RWPE2 (cell line): Measurements from ENCODE around the gene IKBIP.

Experiments
- ATAC-seq: fragments of 200-7000 bp; cut with Tn5 transposase; 3 replicates; pipeline ENCODE4 v1.9.1; 2021; ENCODE audit warnings: low read depth
- DNase-seq: peaks from one replicate; pipeline ENCODE4 v3.0.0-alpha.2; 2020; ENCODE audit warnings: low spot score
- H3K27ac ChIP-seq: fragments of 450-650 bp; 2 replicates; pipeline ENCODE4 v1.5.1; 2017; ENCODE audit warnings: mild to moderate bottlenecking; ENCODE audit not compliant: poor library complexity, severe bottlenecking
- H3K27me3 ChIP-seq: fragments of 250-450 bp; sonication (Bioruptor Pico); 2 replicates; pipeline ENCODE4 v1.5.1; 2021; ENCODE audit warnings: mild to moderate bottlenecking, moderate library complexity; ENCODE audit not compliant: insufficient read depth, poor library complexity, severe bottlenecking
- H3K36me3 ChIP-seq: fragments of 250-450 bp; sonication (Bioruptor Pico); 2 replicates; pipeline ENCODE4 v1.5.1; 2020; ENCODE audit warnings: low read depth, mild to moderate bottlenecking, moderate library complexity
- H3K4me1 ChIP-seq: fragments of 250-450 bp; sonication (Bioruptor Pico); 2 replicates; pipeline ENCODE4 v1.5.1; 2021; ENCODE audit warnings: mild to moderate bottlenecking, moderate library complexity; ENCODE audit not compliant: insufficient read depth, poor library complexity, severe bottlenecking
- H3K4me3 ChIP-seq: fragments of 250-450 bp; sonication (Bioruptor Pico); 2 replicates; pipeline ENCODE4 v1.5.1; 2021; ENCODE audit warnings: mild to moderate bottlenecking, moderate library complexity; ENCODE audit not compliant: severe bottlenecking
- H3K9me3 ChIP-seq: fragments of 250-450 bp; sonication (Bioruptor Pico); 2 replicates; pipeline ENCODE4 v1.5.1; 2021; ENCODE audit warnings: mild to moderate bottlenecking, moderate library complexity; ENCODE audit not compliant: severe bottlenecking
- TF ChIP-seq, protein P1 (sequence below): fragments of 450-650 bp; IDR thresholded peaks from one replicate; pipeline ENCODE4 v1.5.1; 2017; ENCODE audit warnings: mild to moderate bottlenecking, moderate library complexity; ENCODE audit not compliant: poor library complexity, severe bottlenecking

The IKBIP gene

DNA sequence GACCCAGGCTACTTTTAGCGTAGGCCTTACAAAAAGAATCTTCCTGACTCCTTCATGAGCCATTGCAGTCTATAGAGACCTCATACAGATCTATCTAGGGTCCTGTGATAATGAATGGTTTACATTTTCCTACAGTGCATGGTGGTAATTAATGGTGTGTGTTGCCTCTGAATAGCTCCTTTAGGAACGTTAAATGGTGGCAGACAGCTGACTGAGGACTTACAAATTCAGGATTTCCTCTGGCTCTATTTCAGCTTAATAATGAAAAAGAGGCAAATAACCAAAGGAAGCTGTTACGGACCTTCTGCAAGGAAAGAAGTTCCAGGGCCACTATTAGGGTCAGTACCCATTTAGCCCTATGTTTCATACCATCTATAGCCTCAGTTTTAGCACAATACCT, 5.1 kb downstream of the IKBIP start:
- no peak for ATAC-seq
- Histone ChIP-seq H3K9me3 (no peaks in the 10 kb centered on the region), H3K4me1 (peaks cover 29% of the 10 kb centered on the region), H3K27ac (no peak overlapping the region), H3K36me3 (peaks cover 26% of the 10 kb centered on the region), H3K4me3 (no peak overlapping the region), H3K27me3 (no peaks in the 10 kb centered on the region)
- DNase-seq = no peak
- TF ChIP-seq, protein P1, sequence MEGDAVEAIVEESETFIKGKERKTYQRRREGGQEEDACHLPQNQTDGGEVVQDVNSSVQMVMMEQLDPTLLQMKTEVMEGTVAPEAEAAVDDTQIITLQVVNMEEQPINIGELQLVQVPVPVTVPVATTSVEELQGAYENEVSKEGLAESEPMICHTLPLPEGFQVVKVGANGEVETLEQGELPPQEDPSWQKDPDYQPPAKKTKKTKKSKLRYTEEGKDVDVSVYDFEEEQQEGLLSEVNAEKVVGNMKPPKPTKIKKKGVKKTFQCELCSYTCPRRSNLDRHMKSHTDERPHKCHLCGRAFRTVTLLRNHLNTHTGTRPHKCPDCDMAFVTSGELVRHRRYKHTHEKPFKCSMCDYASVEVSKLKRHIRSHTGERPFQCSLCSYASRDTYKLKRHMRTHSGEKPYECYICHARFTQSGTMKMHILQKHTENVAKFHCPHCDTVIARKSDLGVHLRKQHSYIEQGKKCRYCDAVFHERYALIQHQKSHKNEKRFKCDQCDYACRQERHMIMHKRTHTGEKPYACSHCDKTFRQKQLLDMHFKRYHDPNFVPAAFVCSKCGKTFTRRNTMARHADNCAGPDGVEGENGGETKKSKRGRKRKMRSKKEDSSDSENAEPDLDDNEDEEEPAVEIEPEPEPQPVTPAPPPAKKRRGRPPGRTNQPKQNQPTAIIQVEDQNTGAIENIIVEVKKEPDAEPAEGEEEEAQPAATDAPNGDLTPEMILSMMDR = no peak

DNA sequence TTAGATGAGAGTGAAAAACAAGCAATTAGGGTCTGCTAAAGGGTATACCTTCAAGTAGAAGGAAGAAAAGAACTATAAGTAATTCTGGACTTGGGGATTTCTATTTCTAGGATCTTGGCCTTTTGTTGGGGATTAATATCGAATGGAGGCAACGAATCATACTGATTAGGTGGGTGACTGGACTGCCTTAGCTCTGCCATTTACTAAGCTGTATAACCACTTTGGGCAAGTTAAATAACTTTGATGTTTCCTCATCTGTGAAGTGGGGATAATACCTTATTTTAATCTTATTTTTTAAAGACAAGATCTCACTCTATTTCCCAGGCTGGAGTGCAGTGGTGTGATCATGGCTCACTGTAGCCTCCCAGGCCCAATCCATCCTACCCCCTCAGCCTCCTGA, 6.6 kb downstream of the IKBIP start:
- TF ChIP-seq, protein P1 = no peak
- H3K27me3 ChIP-seq = no peaks in the 10 kb centered on the region
- ATAC-seq (no peak), DNase-seq (no peak)
- H3K4me1 ChIP-seq = peaks cover 27% of the 10 kb centered on the region
- no peaks in the 10 kb centered on the region for H3K9me3 ChIP-seq
- peak overlapping the region; percentile 82 for H3K27ac ChIP-seq
- peaks cover 36% of the 10 kb centered on the region for H3K36me3 ChIP-seq
- H3K4me3 ChIP-seq = no peak overlapping the region

- peaks cover 25% of the 10 kb centered on the region for H3K4me1 ChIP-seq
- no peak for ATAC-seq
- H3K27me3 ChIP-seq = no peaks in the 10 kb centered on the region
- no peak overlapping the region for H3K4me3 ChIP-seq
- DNase-seq = no peak
- H3K36me3 ChIP-seq = peaks cover 41% of the 10 kb centered on the region
- H3K27ac ChIP-seq = peak overlapping the region; percentile 82
- TF ChIP-seq, protein P1 = no peak
- H3K9me3 ChIP-seq = no peaks in the 10 kb centered on the region
Observed at GRCh38 chr12:98637068-98637467, 7.5 kb downstream of the IKBIP start.

- Histone ChIP-seq H3K4me1 (peaks cover 25% of the 10 kb centered on the region), H3K4me3 (no peak overlapping the region), H3K36me3 (peaks cover 40% of the 10 kb centered on the region), H3K27me3 (no peaks in the 10 kb centered on the region), H3K27ac (peak overlapping the region; percentile 82), H3K9me3 (no peaks in the 10 kb centered on the region)
- TF ChIP-seq, protein P1 = no peak
- no peak for DNase-seq
- peak; percentile 98 for ATAC-seq
Observed at GRCh38 chr12:98635657-98636323, 8.8 kb downstream of the IKBIP start.

GRCh38 chr12:98618952-98619351, 25.6 kb downstream of the IKBIP start:
- ATAC-seq (no peak), DNase-seq (no peak)
- Histone ChIP-seq H3K4me1 (no peaks in the 10 kb centered on the region), H3K27ac (no peak overlapping the region), H3K27me3 (no peaks in the 10 kb centered on the region), H3K36me3 (peaks cover 2% of the 10 kb centered on the region; the same call in 1 of the 2 replicates), H3K4me3 (no peak overlapping the region), H3K9me3 (no peaks in the 10 kb centered on the region)
- TF ChIP-seq, protein P1 = no peak
